H1 (cell line): ENCODE data around the gene PYGB. TPM values are rescaled to one million over a fixed set of nuclear protein-coding genes. Genes with fewer than 3 reads are reported as not detected.

Experiments used
- BCL11A ChIP-seq, 2 experiments: IDR thresholded peaks; one replicate each; pipeline ENCODE4 v1.6.1; 2011; ENCODE audit warnings: low read depth in 2 of 2, low read length in 2 of 2, mild to moderate bottlenecking in 2 of 2
- CHD1 ChIP-seq: IDR thresholded peaks from 2 replicates; pipeline ENCODE4 v1.6.1; 2012; ENCODE audit warnings: low read depth, low read length, improper control_type of control experiment
- CHD7 ChIP-seq: fragments of 300-600 bp; sonication (generic); IDR thresholded peaks from 2 replicates; pipeline ENCODE4 v1.7.1; 2012; ENCODE audit warnings: low read length, moderate library complexity, mild to moderate bottlenecking, inconsistent platforms; ENCODE audit not compliant: insufficient replicate concordance
- CREB1 ChIP-seq: IDR thresholded peaks from 2 replicates; pipeline ENCODE4 v1.6.1; 2012; ENCODE audit warnings: inconsistent platforms
- GABPA ChIP-seq: IDR thresholded peaks from 2 replicates; pipeline ENCODE4 v1.6.1; 2011; ENCODE audit warnings: mild to moderate bottlenecking, low read length, moderate library complexity, borderline replicate concordance; ENCODE audit not compliant: insufficient read depth
- HDAC2 ChIP-seq, 2 experiments: fragments of 300-600 bp in 1 of 2; sonication (generic) in 1 of 2; IDR thresholded peaks; 2 replicates each; pipeline ENCODE4 v1.6.1; 2011 to 2012; ENCODE audit warnings: low read depth in 2 of 2, low read length in 2 of 2, mild to moderate bottlenecking in 2 of 2, moderate library complexity in 2 of 2, borderline replicate concordance in 1 of 2, inconsistent platforms in 1 of 2
- RXRA ChIP-seq: IDR thresholded peaks from 2 replicates; pipeline ENCODE4 v1.6.1; 2011; ENCODE audit warnings: low read depth, mild to moderate bottlenecking, low read length, moderate library complexity; ENCODE audit not compliant: insufficient read depth
- SIX5 ChIP-seq: IDR thresholded peaks from 2 replicates; pipeline ENCODE4 v1.6.1; 2011; ENCODE audit warnings: mild to moderate bottlenecking, low read depth, low read length
- SUZ12 ChIP-seq: fragments of 200-600 bp; sonication (generic); IDR thresholded peaks from 2 replicates; pipeline ENCODE4 v1.6.1; 2012; ENCODE audit warnings: mild to moderate bottlenecking, inconsistent platforms, low read length, moderate library complexity, mixed read lengths
- ZNF274 ChIP-seq: IDR thresholded peaks from 2 replicates; pipeline ENCODE4 v1.7.0; 2012; ENCODE audit warnings: low read length, borderline replicate concordance; ENCODE audit errors: extremely low read depth
- polyA plus RNA-seq, 7 experiments: library from polyadenylated mRNA; depleted of rRNA in 3 of 7; stranded (reverse) in 5 of 7; unstranded in 2 of 7; fragments of >200 nt in 5 of 7; fragments of 200-250 nt in 2 of 7; gene quantifications; 1 replicate in 5 of 7; 2 replicates in 1 of 7; 4 replicates in 1 of 7; pipeline versions ENCODE4 v1.2.1 to v1.2.3, GENCODE V29; 2011 to 2013; ENCODE audit warnings: missing spikeins in 2 of 7, mixed read lengths in 2 of 7
- total RNA-seq: library from RNA; stranded (reverse); fragmentation: NEBNext Ultra II Directional; extraction: Animal tissue kit (Norgen Biotek cat#: 25700); gene quantifications from 2 replicates; pipeline ENCODE4 v1.2.1, GENCODE V29; 2021

Gene PYGB
- total and polyA plus RNA-seq, 2 of the 8 experiments (the other 6 are each of a cell fraction or from before 2014, with no cell fraction given) = 26.6 to 56.0 TPM

GRCh38 chr20:25230166-25230831 is 17.6 kb upstream of the PYGB start (continued):
- no peak for TF ChIP-seq CHD7
- TF ChIP-seq CREB1 = no peak
- no peak for TF ChIP-seq SUZ12
- no peak for TF ChIP-seq SIX5
- no peak for TF ChIP-seq HDAC2 (IDR thresholded peaks at IDR 0.05; ENCODE audit: borderline replicate concordance in 1 of 2, low read depth in 2 of 2, low read length in 2 of 2)
- no peak for TF ChIP-seq GABPA
- TF ChIP-seq RXRA = no peak
- TF ChIP-seq CHD1 = no peak
- TF ChIP-seq ZNF274 = no peak
- no peak for TF ChIP-seq BCL11A (IDR thresholded peaks at IDR 0.05; ENCODE audit: low read depth in 2 of 2, low read length in 2 of 2)
